ENCODE data around the gene IL1B. TPM values are rescaled to one million over a fixed set of nuclear protein-coding genes. Genes with fewer than 3 reads are reported as not detected.

The IL1B gene
- total RNA-seq, 1 experiment from 2014 or later, result 5.4 TPM

GRCh38 chr2:112876257-112876970 is 39.8 kb upstream of the IL1B start:
- TF ChIP-seq, protein P1, sequence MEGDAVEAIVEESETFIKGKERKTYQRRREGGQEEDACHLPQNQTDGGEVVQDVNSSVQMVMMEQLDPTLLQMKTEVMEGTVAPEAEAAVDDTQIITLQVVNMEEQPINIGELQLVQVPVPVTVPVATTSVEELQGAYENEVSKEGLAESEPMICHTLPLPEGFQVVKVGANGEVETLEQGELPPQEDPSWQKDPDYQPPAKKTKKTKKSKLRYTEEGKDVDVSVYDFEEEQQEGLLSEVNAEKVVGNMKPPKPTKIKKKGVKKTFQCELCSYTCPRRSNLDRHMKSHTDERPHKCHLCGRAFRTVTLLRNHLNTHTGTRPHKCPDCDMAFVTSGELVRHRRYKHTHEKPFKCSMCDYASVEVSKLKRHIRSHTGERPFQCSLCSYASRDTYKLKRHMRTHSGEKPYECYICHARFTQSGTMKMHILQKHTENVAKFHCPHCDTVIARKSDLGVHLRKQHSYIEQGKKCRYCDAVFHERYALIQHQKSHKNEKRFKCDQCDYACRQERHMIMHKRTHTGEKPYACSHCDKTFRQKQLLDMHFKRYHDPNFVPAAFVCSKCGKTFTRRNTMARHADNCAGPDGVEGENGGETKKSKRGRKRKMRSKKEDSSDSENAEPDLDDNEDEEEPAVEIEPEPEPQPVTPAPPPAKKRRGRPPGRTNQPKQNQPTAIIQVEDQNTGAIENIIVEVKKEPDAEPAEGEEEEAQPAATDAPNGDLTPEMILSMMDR (IDR thresholded peaks at IDR 0.05; ENCODE audit: unreplicated experiment), result no peak
- Mint-ChIP-seq H3K9me3 (ENCODE audit: unreplicated experiment) (no peaks in the 10 kb centered on the region), H3K4me1 (ENCODE audit: insufficient read depth, unreplicated experiment) (peaks cover 34% of the 10 kb centered on the region), H3K36me3 (ENCODE audit: insufficient read depth, unreplicated experiment) (peaks cover 5% of the 10 kb centered on the region), H3K27me3 (ENCODE audit: insufficient read depth, unreplicated experiment) (no peaks in the 10 kb centered on the region), H3K27ac (ENCODE audit: low read depth, unreplicated experiment) (no peak overlapping the region), H3K4me3 (ENCODE audit: unreplicated experiment) (no peak overlapping the region)
- ChIA-PET POLR2A (interaction anchor here (1.4 to 2.8 kb wide), 2 partner anchors 9 to 92 kb away, joined by 5 to 10 read pairs; partner anchors contain the start of gene IL1A), CTCF (interaction anchor here (0.9 to 2.4 kb wide), 3 partner anchors 65 to 135 kb away, joined by 3 to 10 read pairs (median 4); no protein-coding TSS in a partner anchor)
- intact Hi-C loops (cut with micrococcal nuclease), result no loop called here
- DNase-seq (ENCODE audit: unreplicated experiment), result peak; percentile 54
- BruUV-seq (replicated peaks), result TSS peak; percentile 53

DNA sequence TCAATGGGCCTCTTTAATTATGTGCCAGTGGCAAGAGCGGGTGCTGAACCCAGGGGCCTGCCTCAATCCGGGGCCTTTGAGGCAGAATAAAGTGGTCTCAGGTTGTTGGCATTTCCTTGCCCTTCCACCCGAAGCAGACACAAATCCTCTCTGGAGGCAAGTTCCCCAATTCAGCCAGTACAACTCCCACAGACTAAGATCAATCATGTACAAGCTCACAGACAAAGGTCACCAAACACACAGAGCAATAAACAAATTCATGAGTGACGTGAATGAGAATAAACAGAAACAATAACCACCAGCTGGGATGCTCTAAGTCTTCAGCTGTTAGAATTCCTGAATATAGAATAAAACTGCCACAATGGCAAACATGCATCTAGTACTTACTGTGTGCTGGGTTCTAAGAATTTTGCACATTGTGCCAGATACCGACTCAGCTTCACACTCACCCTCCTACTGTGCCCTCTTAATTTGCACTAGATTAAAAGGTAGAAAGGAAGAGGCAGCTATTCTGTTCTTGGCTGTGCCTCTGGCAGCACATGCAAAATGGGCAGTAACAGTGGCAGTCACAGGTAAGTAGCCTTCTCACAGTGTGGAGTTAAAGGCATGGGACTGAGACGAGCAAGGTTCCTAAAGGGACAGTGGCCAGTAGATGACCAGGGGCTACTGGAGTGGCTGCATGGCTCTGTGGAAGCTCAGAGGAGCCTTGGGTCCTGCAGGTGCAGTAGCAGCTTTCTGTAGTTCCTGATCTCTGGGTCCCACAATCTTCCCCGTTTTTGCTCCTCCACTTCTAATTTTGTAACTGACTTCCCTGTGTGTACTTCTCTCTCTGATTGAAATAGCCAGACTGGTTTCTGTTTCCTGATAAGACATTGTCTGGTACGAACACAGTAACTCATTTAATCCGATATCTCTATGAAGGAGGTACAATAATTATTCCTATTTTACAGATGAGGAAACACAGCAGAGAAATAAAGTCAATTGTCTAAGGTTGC is 34.6 kb upstream of the IL1B start:
- Mint-ChIP-seq H3K4me1 (ENCODE audit: insufficient read depth, unreplicated experiment) (peaks cover 28% of the 10 kb centered on the region), H3K27me3 (ENCODE audit: insufficient read depth, unreplicated experiment) (no peaks in the 10 kb centered on the region), H3K4me3 (ENCODE audit: unreplicated experiment) (no peak overlapping the region), H3K9me3 (ENCODE audit: unreplicated experiment) (peaks cover 4% of the 10 kb centered on the region), H3K36me3 (ENCODE audit: insufficient read depth, unreplicated experiment) (peaks cover 13% of the 10 kb centered on the region), H3K27ac (ENCODE audit: low read depth, unreplicated experiment) (no peak overlapping the region)
- POLR2A ChIA-PET, result interaction anchor here (0.6 to 1.8 kb wide), 4 partner anchors 8 to 100 kb away, joined by 3 to 5 read pairs (median 3); partner anchors contain the start of gene IL1A
- no TSS peak for BruUV-seq (replicated peaks)
- intact Hi-C loops (cut with micrococcal nuclease), result no loop called here
- DNase-seq (ENCODE audit: unreplicated experiment), result no peak
- CTCF ChIA-PET, result interaction anchor here (0.8 to 1.2 kb wide), 4 partner anchors 9 to 122 kb away, joined by 3 to 5 read pairs (median 3); no protein-coding TSS in a partner anchor
- TF ChIP-seq, protein P1 (IDR thresholded peaks at IDR 0.05; ENCODE audit: unreplicated experiment), result no peak

DNA sequence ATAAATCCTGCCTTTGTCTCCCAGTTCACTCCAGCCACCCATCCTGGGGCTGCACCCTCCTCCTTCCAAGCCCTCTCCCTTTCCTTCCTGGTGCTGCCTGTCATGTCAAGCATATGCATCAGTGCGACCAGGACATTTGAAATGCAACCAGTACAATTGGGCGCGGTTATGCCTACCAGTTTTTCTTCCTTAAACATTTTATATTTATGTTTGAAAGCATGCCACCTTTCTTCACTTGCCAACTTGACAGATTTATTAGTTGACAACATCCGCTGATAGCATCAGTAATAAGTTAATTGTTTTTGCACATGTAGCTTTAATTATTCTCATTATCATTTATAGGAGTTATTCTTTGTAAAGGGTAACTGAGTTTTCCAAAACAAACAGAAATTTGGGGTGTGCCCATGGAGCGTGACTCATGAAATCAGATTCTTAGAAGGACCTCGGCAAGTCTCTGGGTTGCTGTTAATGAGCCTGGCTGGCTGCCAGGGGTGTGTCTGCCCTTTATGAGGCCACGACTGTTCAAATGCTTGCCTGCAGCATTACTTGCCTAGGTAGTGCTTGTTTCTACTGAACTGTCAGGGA is 32.8 kb upstream of the IL1B start:
- BruUV-seq (replicated peaks), result no TSS peak
- Mint-ChIP-seq H3K4me1 (ENCODE audit: insufficient read depth, unreplicated experiment) (peaks cover 28% of the 10 kb centered on the region), H3K27me3 (ENCODE audit: insufficient read depth, unreplicated experiment) (no peaks in the 10 kb centered on the region), H3K36me3 (ENCODE audit: insufficient read depth, unreplicated experiment) (peaks cover 13% of the 10 kb centered on the region), H3K27ac (ENCODE audit: low read depth, unreplicated experiment) (peak overlapping the region; percentile 9), H3K9me3 (ENCODE audit: unreplicated experiment) (peaks cover 12% of the 10 kb centered on the region), H3K4me3 (ENCODE audit: unreplicated experiment) (peak overlapping the region; percentile 1)
- peak; percentile 99 for DNase-seq (ENCODE audit: unreplicated experiment)
- TF ChIP-seq, protein P1 (IDR thresholded peaks at IDR 0.05; ENCODE audit: unreplicated experiment), result no peak
- CTCF ChIA-PET, result interaction anchor here (0.6 to 1.6 kb wide), 4 partner anchors 14 to 86 kb away, joined by 3 to 4 read pairs (median 4); no protein-coding TSS in a partner anchor
- POLR2A ChIA-PET, result interaction anchor here (0.6 to 2.2 kb wide), 11 partner anchors 9 to 120 kb away, joined by 3 to 16 read pairs (median 5); partner anchors contain the start of genes IL1A and IL1B
- intact Hi-C loops (cut with micrococcal nuclease), result no loop called here
